Thoracic aorta (tissue), 2 donors: ENCODE measurements around the gene LCE2C. TPM values are rescaled to one million over a fixed set of nuclear protein-coding genes. Genes with fewer than 3 reads are reported as not detected.

ENCODE experiments used
- ATAC-seq: fragments of 150-250 bp; one replicate; pipeline ENCODE4 v1.8.0; 2017; ENCODE audit warnings: low read depth; ENCODE audit not compliant: insufficient number of reproducible peaks, low FRiP score
- DNase-seq: peaks from one replicate; pipeline ENCODE4 v3.0.0-alpha.2; 2020; ENCODE audit warnings: low spot score
- H3K27ac ChIP-seq, 2 donors: fragments of 200-600 bp; sonication (generic); 1 replicate in 1 of 2; 2 replicates in 1 of 2; pipeline ENCODE4 v1.5.1; 2016; ENCODE audit warnings: mild to moderate bottlenecking in 2 of 2, moderate library complexity in 2 of 2
- H3K27me3 ChIP-seq: fragments of 200-600 bp; sonication (generic); replicated peaks from 2 replicates; pipeline ENCODE4 v1.6.0; 2016; ENCODE audit warnings: mild to moderate bottlenecking; ENCODE audit not compliant: insufficient read depth
- H3K36me3 ChIP-seq: fragments of 200-600 bp; sonication (generic); one replicate; pipeline ENCODE4 v1.5.1; 2016
- H3K4me1 ChIP-seq, 2 donors: fragments of 200-600 bp; sonication (generic); 1 replicate in 1 of 2; 2 replicates in 1 of 2; pipeline versions ENCODE4 v1.5.1 to v1.6.0; 2016; ENCODE audit warnings: low read depth in 2 of 2, mild to moderate bottlenecking in 1 of 2; ENCODE audit not compliant: control insufficient read depth in 1 of 2
- H3K4me3 ChIP-seq: fragments of 200-600 bp; sonication (generic); 2 replicates; pipeline ENCODE4 v1.5.1; 2016; ENCODE audit warnings: mild to moderate bottlenecking
- H3K9me3 ChIP-seq: fragments of 200-600 bp; sonication (generic); 2 replicates; pipeline ENCODE4 v1.5.1; 2016
- CTCF ChIP-seq: fragments of 200-600 bp; sonication (generic); IDR thresholded peaks from one replicate; pipeline ENCODE4 v1.5.1; 2019; ENCODE audit warnings: antibody characterized with exemption
- total RNA-seq, 2 donors: library from RNA; depleted of rRNA; stranded (reverse); fragments of >200 nt; gene quantifications; one replicate each; pipeline versions ENCODE4 v1.1.0 to v1.2.3, GENCODE V29; 2016

LCE2C gene
- total RNA-seq, 2 donors from 2014 or later: 1.8 TPM; not detected in 1

- TF ChIP-seq CTCF: no peak
- Histone ChIP-seq H3K36me3 (no peaks in the 10 kb centered on the region), H3K27me3 (no peaks in the 10 kb centered on the region), H3K9me3 (no peaks in the 10 kb centered on the region), H3K4me3 (no peak overlapping the region), H3K4me1 (no peaks in the 10 kb centered on the region), H3K27ac (no peak overlapping the region)
- DNase-seq: no peak
- ATAC-seq: no peak
Observed at GRCh38 chr1:152646656-152647055, 28.4 kb upstream of the LCE2C start.

- no peak for TF ChIP-seq CTCF
- no peak overlapping the region for H3K4me3 ChIP-seq
- H3K4me1 ChIP-seq: peaks cover 0 to 4% of the 10 kb centered on the region in 2 donors
- no peak overlapping the region for H3K27ac ChIP-seq
- DNase-seq (no peak), ATAC-seq (no peak)
- H3K36me3 ChIP-seq: no peaks in the 10 kb centered on the region
- H3K27me3 ChIP-seq: no peaks in the 10 kb centered on the region
- no peaks in the 10 kb centered on the region for H3K9me3 ChIP-seq
Observed at GRCh38 chr1:152654110-152654509, 21.0 kb upstream of the LCE2C start.

GRCh38 chr1:152656459-152656858 is 18.6 kb upstream of the LCE2C start:
- Histone ChIP-seq H3K4me1 (peaks cover 0 to 4% of the 10 kb centered on the region in 2 donors), H3K27ac (no peak overlapping the region), H3K9me3 (no peaks in the 10 kb centered on the region), H3K36me3 (no peaks in the 10 kb centered on the region), H3K4me3 (no peak overlapping the region), H3K27me3 (no peaks in the 10 kb centered on the region)
- no peak for TF ChIP-seq CTCF
- no peak for ATAC-seq
- DNase-seq: no peak

- Histone ChIP-seq H3K4me3 (no peak overlapping the region), H3K27me3 (no peaks in the 10 kb centered on the region), H3K36me3 (no peaks in the 10 kb centered on the region), H3K4me1 (peaks cover 0 to 4% of the 10 kb centered on the region in 2 donors), H3K9me3 (no peaks in the 10 kb centered on the region), H3K27ac (no peak overlapping the region)
- no peak for ATAC-seq
- TF ChIP-seq CTCF: no peak
- DNase-seq: no peak
Observed at GRCh38 chr1:152657677-152658076, 17.4 kb upstream of the LCE2C start.

GRCh38 chr1:152658649-152659048 is 16.4 kb upstream of the LCE2C start:
- no peak for DNase-seq
- Histone ChIP-seq H3K27me3 (no peaks in the 10 kb centered on the region), H3K36me3 (no peaks in the 10 kb centered on the region), H3K27ac (no peak overlapping the region), H3K4me3 (no peak overlapping the region), H3K4me1 (peaks cover 0 to 4% of the 10 kb centered on the region in 2 donors), H3K9me3 (no peaks in the 10 kb centered on the region)
- ATAC-seq: no peak
- no peak for TF ChIP-seq CTCF
